Rectal smooth muscle tissue (tissue), 1 donor: ENCODE measurements around the gene NFKB2.

Experiments used
- H3K27ac ChIP-seq: one replicate; pipeline ENCODE4 v1.7.0; 2013; ENCODE audit warnings: low read depth, low read length, inconsistent platforms
- H3K27me3 ChIP-seq: one replicate; pipeline ENCODE4 v1.7.0; 2013; ENCODE audit warnings: low read length; ENCODE audit not compliant: control insufficient read depth, insufficient read depth
- H3K36me3 ChIP-seq: one replicate; pipeline ENCODE4 v1.7.0; 2013; ENCODE audit warnings: low read length; ENCODE audit not compliant: control insufficient read depth, insufficient read depth
- H3K4me1 ChIP-seq: one replicate; pipeline ENCODE4 v1.7.0; 2013; ENCODE audit warnings: low read length; ENCODE audit not compliant: control insufficient read depth, insufficient read depth
- H3K4me3 ChIP-seq: one replicate; pipeline ENCODE4 v1.7.0; 2013; ENCODE audit warnings: low read length
- H3K9ac ChIP-seq: one replicate; pipeline ENCODE4 v1.7.0; 2013; ENCODE audit warnings: low read length

Gene NFKB2

DNA sequence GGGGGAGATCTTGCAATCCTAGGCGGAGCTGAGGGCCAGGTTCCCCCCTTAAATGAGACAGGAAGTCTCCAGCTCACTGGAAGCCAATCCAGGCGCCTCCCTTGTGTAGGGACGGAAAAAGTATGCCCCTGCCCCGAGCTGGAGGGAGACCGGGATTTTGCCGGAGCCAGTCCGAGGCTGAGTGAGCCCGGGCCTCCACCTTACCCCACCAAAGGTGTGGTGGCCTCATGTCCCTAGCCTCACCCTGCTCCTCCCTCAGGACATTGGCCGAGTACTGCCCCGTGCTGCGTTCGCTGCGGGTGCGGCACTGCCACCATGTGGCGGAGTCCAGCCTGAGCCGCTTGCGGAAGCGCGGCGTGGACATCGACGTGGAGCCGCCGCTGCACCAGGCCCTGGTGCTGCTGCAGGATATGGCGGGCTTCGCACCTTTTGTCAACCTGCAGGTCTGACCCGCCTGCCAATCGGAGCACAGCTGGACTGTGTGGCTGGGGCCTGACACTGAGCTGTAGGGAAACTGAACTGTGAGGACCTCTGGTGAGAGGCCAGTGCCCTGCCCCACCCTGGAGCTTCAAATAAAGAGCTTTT, 27.1 kb downstream of the NFKB2 start:
- H3K4me1 ChIP-seq: peaks cover 19% of the 10 kb centered on the region
- H3K9ac ChIP-seq: peak overlapping the region; percentile 32
- no peaks in the 10 kb centered on the region for H3K27me3 ChIP-seq
- peak overlapping the region; percentile 92 for H3K4me3 ChIP-seq
- H3K36me3 ChIP-seq: peaks cover 6% of the 10 kb centered on the region
- peak overlapping the region; percentile 92 for H3K27ac ChIP-seq

DNA sequence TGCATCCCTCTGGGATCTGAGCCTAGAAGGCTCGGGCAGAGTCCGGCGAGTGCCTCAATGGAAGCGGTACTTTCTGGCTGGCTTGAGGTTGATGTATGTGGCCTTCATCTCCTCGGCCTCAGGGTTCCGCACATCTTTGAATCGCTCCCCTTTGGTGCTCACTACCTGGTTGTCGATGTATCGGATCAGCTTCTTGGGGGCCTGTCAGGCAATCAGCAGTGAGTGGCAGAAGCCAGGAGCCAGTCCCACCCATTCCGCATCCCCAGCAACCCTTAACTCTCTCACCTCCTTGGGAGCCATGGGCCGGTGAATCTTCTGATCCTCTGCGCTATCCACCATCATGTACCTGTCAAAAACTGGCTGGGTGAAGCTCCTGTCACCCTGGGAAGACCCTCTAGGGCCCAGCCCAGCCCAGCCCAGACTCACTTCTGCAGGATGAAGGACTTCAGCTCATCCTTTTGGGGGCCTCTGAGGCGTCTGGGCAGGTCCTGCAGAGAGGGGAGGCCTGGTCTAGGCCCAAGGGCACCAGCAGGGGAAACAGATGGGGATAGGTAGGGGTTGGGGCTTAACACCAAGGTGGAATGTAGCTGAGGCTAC, 28.0 kb downstream of the NFKB2 start:
- Histone ChIP-seq H3K36me3 (peaks cover 6% of the 10 kb centered on the region), H3K4me1 (peaks cover 19% of the 10 kb centered on the region), H3K27ac (no peak overlapping the region), H3K9ac (peak overlapping the region; percentile 32), H3K4me3 (no peak overlapping the region), H3K27me3 (no peaks in the 10 kb centered on the region)

DNA sequence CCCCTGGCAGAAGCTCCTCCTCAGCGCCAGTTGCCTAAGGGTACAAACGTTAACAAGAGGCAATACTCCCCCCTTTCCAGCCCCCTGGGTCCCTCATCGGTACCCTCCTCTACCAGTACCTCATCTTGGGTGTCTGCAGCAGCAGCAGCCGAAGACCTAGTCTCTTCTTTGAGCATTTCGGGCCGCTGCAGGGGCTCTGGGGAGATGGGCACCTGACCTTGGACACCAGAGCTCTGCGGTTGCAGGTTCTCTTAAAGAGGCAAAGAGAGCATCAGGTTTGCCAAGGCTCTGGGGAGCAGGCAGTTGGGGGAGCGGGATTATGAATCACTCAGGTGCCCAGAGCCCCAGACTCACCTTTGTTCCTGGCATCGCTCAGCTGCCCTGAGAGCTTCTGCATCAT, 28.6 kb downstream of the NFKB2 start:
- no peak overlapping the region for H3K4me3 ChIP-seq
- peaks cover 6% of the 10 kb centered on the region for H3K36me3 ChIP-seq
- no peaks in the 10 kb centered on the region for H3K27me3 ChIP-seq
- H3K4me1 ChIP-seq: peaks cover 19% of the 10 kb centered on the region
- H3K9ac ChIP-seq: no peak overlapping the region
- no peak overlapping the region for H3K27ac ChIP-seq

DNA sequence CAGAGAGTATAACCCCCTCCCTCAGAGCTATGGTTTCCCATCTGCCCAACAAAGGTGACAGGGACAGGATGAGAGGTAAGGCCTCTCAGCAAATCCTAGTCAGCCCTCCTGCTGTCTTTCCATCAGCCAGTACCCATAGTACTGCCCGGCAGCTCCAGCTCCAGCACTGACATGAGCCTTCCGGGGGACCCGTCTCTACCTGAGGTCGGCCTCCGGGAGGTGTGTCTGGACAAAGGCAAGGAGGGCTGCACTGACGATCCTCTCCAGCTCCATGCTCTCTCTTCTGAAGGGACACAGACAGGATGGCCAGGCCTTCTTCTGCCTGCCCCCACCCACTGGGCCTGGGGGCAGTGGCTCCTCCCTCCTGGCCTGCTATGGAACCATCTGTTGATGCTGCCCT, 29.4 kb downstream of the NFKB2 start:
- Histone ChIP-seq H3K36me3 (peaks cover 6% of the 10 kb centered on the region), H3K27me3 (no peaks in the 10 kb centered on the region), H3K4me3 (no peak overlapping the region), H3K4me1 (peaks cover 15% of the 10 kb centered on the region), H3K27ac (no peak overlapping the region), H3K9ac (no peak overlapping the region)

DNA sequence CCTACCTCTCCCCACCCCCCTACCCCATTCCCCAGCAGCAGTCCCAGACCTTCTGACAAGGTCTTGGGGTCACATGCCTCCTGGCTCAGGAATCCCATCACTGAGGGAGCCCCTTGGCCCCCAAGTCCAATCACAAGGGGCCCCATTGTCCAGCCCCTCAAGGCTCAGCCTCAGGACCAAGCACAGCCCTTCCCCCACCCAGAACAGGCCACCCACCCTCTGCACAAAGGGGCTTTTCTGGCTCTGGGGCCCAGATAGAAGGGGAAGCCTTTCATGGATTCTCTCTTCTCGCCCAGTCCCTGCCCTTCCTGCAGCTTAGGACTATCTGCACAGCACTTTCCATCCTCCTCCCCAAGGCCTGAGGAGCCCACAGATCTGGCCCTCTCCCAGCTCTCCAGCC, 29.9 kb downstream of the NFKB2 start:
- Histone ChIP-seq H3K27ac (no peak overlapping the region), H3K9ac (no peak overlapping the region), H3K36me3 (peaks cover 6% of the 10 kb centered on the region), H3K4me1 (peaks cover 11% of the 10 kb centered on the region), H3K27me3 (no peaks in the 10 kb centered on the region), H3K4me3 (no peak overlapping the region)

DNA sequence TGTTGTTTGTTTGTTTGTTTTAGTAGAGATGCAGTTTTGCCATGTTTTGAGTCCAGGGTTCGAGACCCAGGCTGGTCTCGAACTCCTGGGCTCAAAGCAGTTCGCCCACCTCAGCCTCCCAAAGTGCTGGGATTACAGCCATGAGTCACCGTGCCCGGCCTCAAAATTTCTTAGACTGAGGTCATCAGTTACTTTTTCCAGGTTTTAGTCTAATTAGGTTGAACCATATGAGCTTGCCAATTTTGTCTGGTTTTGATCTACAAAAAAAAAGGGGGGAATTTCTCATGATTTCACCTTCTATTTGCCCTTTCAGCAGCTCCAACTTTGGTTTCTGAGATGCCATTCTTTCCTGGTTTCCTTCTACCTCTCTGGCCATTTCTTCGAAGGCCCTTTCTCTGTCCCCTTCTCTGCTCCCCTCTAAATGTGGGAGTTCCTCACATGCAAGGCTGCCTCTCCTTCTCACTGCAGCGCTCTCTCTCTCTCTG, 31.3 kb downstream of the NFKB2 start:
- Histone ChIP-seq H3K27ac (no peak overlapping the region), H3K27me3 (no peaks in the 10 kb centered on the region), H3K36me3 (peaks cover 6% of the 10 kb centered on the region), H3K4me3 (no peak overlapping the region), H3K9ac (no peak overlapping the region), H3K4me1 (peaks cover 17% of the 10 kb centered on the region)

DNA sequence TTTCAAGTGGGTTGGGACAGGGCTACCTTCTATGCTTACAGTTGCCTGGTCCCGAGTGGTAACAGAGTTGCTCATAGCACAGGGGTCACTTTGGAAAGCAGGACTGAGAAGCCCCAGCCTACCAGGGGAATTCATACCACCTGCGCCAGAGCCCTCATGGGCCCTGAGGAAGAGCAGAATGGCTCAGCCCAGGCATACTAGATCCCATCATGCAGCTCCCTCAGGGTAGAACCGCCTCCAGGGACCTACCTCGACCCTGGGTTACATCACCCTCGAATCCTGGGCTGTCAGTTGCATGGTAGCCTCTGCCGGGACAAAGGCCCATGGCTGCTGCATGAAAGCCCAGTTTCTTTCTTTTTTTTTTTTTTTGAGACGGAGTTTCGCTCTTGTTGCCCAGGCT, 34.0 kb downstream of the NFKB2 start:
- Histone ChIP-seq H3K4me3 (no peak overlapping the region), H3K27me3 (no peaks in the 10 kb centered on the region), H3K9ac (no peak overlapping the region), H3K36me3 (no peaks in the 10 kb centered on the region), H3K4me1 (peaks cover 7% of the 10 kb centered on the region), H3K27ac (no peak overlapping the region)

DNA sequence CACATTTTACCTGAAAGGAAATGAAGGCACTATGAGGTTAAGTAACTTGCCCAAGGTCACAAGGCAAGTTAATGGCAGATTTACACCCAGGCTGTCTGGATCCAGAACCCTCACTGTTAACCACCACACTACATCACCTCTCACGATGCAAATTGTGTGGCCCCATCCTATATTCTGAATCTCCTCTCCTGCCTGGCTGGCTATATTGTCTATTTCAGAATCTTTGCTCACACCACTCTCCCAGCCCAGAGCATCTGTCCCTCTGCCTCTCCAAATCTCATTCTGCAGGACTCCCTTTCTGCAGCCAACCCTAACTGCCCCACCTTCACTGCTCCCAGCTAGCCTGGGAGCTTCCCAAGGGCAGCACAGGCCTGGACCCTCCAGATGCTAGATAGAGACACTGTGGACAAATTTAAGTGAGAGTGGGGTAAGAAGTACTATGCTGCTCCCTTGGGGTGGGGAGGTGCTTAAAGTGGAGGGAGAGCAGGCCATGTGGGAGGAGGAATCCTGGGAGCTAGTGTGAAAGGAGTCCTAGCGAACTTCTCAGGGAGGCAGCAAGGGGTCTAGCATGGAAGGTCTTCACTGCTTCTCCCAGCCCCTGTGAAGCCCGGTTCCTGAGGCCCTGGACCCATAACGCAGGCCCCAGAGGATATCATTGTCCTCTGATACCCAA, 36.1 kb downstream of the NFKB2 start:
- H3K4me1 ChIP-seq: peaks cover 7% of the 10 kb centered on the region
- peak overlapping the region; percentile 81 for H3K27ac ChIP-seq
- peak overlapping the region; percentile 96 for H3K9ac ChIP-seq
- H3K27me3 ChIP-seq: no peaks in the 10 kb centered on the region
- no peaks in the 10 kb centered on the region for H3K36me3 ChIP-seq
- peak overlapping the region; percentile 98 for H3K4me3 ChIP-seq

DNA sequence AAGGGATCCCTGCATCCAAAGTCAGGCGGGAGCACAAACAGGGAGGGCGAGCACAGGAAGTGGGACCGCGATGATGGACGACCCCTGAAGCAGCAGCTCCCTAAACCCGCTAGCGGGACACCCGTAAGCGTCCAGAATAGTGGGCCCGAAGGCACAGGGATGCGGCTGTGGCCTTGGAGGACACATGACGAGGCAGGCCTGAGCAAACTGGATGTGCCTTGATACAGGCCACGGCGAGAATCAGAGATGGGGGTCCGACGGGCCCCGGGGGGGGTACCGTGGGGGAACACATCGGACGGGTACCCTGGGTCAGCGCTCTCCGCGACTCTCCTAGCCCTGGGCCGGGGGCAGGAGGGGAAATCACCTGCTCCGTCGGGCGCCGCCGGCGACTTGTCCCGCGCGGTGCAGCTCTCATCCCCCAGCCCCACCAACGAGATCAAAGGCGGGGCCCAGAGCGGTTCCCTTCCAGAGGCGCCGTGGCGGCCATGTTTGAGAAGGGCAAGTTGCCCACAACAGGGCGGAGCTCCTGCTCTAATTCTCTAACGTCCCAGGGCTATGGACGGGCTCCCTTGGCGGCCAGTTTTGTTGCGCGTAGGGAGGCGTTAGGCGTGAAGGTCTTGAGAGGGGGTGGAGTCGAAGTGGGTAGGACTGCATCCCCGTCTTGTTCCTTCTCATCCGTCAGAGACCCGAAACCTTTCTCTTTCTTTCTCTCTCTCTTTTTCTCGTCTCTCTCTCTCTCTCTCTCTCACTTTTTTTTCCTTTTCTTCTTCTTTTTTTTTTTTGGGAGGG, 36.9 kb downstream of the NFKB2 start, which contains the start of gene CUEDC2:
TSS of gene CUEDC2 (minus strand) at position 413 of the 789 bp plus-strand sequence. CDS start 7,386 bp downstream, outside the sequence.
- no peaks in the 10 kb centered on the region for H3K36me3 ChIP-seq
- H3K27ac ChIP-seq: peak within 1 kb of the TSS; percentile 81
- H3K27me3 ChIP-seq: no peaks in the 10 kb centered on the region
- peak within 1 kb of the TSS; percentile 98 for H3K4me3 ChIP-seq
- H3K9ac ChIP-seq: peak within 1 kb of the TSS; percentile 96
- H3K4me1 ChIP-seq: peaks cover 7% of the 10 kb centered on the region

DNA sequence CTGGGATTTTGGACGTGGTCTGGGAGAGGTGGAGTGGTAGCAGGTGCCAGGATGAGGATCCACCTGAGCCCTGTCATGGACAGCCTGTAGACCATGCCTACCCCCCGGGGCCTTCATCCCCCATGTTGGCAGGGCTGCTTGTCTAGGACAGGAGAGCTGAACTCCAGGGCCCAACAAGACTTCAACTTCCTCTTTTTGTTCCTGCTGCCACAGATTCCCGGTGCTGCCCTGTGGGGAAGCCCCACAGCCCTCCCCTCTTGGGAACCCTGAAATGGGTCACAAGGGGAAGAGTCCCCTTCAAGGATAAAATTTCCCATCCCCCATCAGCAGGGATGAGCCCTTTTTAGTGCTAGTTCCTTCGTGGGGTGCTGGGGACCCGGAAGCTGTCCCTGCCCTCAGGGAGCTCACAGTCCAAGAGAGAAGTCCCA, 38.1 kb downstream of the NFKB2 start:
- H3K4me1 ChIP-seq: peaks cover 7% of the 10 kb centered on the region
- no peak overlapping the region for H3K27ac ChIP-seq
- no peaks in the 10 kb centered on the region for H3K36me3 ChIP-seq
- peak overlapping the region; percentile 2 for H3K4me3 ChIP-seq
- no peaks in the 10 kb centered on the region for H3K27me3 ChIP-seq
- H3K9ac ChIP-seq: no peak overlapping the region

DNA sequence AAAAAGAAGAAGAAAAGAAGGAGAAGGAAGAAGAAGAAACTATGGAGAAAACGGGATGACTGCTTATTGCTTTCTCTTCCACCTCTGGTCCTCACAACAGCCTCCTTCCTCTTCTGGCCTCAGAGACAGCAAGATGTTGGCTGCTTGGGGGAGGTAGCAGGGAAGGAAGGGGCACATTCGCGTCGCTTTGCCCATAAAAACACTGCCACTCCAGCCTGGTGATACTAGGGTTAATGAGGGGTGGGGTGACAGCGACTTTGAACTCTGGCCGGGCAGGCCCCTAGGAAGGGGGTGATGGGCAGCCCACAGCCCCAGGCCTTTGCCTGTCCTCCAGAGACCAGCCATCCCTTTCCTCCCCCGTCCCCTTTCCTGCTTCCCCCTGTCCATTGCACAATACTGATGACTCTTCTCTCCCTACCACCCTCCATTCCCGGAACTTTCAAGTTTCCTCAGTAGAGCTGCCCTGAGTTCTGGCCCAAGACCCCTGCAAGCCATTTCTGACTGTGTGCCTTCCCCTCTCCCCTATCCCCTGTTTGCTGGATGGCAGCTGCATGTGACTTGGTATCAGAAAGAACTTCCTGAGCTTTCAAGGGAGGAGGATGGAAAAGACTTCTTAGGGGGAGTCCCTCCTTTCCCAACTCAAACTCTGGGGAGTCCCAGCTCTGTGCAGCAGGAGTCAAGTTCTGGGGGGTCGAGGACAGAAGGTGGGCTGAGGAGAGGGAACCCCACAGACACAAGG, 39.1 kb downstream of the NFKB2 start:
- Histone ChIP-seq H3K27me3 (no peaks in the 10 kb centered on the region), H3K27ac (no peak overlapping the region), H3K4me1 (peaks cover 7% of the 10 kb centered on the region), H3K9ac (no peak overlapping the region), H3K36me3 (no peaks in the 10 kb centered on the region), H3K4me3 (no peak overlapping the region)

DNA sequence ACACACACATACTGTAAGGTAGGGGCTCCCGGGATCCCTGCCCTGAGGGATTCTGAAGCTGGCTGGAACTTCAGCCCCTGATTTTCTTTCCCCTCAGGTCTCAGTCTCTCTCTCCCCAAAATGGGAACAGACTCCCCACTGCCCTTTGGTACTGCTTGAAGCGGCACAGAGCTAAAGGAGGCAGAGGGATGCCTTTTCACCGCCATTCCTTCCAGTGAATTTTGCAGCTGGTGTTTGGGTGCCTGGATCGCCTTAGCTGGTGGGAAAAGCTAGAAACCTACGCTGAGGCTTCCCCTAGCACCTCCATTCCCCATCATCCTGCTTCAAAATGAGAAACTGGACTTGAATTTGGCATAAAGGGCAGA, 39.6 kb downstream of the NFKB2 start:
- H3K9ac ChIP-seq: no peak overlapping the region
- no peak overlapping the region for H3K27ac ChIP-seq
- H3K4me3 ChIP-seq: peak overlapping the region; percentile 29
- H3K27me3 ChIP-seq: no peaks in the 10 kb centered on the region
- H3K36me3 ChIP-seq: no peaks in the 10 kb centered on the region
- peaks cover 7% of the 10 kb centered on the region for H3K4me1 ChIP-seq
